Right lobe of liver (tissue), 6 donors: ENCODE results near the gene OR2G2. TPM values are rescaled to one million over a fixed set of nuclear protein-coding genes. Genes with fewer than 3 reads are reported as not detected.

Experiments
- ATAC-seq, 4 donors: fragments of 200-7000 bp; cut with Tn5 transposase; one replicate each; pipeline ENCODE4 v1.9.1; 2020; ENCODE audit warnings: mild to moderate bottlenecking in 4 of 4, moderate library complexity in 4 of 4
- DNase-seq, 3 donors: peaks; one replicate each; pipeline ENCODE4 v3.0.0-alpha.2; 2020
- H3K27ac ChIP-seq, 3 donors: fragments of 200-600 bp; one replicate each; pipeline ENCODE4 v1.8.0; 2022
- H3K27me3 ChIP-seq, 2 donors: fragments of 200-600 bp; one replicate each; pipeline ENCODE4 v1.8.0; 2022
- H3K36me3 ChIP-seq, 4 donors: fragments of 200-600 bp; sonication (generic) in 1 of 4; one replicate each; pipeline versions ENCODE4 v1.5.1 to v1.8.0; 2017 to 2022; ENCODE audit warnings: control low read depth in 1 of 4
- H3K4me1 ChIP-seq, 4 donors: fragments of 200-600 bp; sonication (generic) in 1 of 4; one replicate each; pipeline versions ENCODE4 v1.5.1 to v1.8.0; 2017 to 2022; ENCODE audit warnings: control low read depth in 1 of 4
- H3K4me3 ChIP-seq, 3 donors: fragments of 200-600 bp; one replicate each; pipeline ENCODE4 v1.8.0; 2022
- H3K9me3 ChIP-seq, 4 donors: fragments of 200-600 bp; sonication (generic) in 1 of 4; one replicate each; pipeline versions ENCODE4 v1.5.1 to v1.8.0; 2017 to 2022; ENCODE audit warnings: control low read depth in 1 of 4
- POLR2A ChIP-seq: fragments of 450-650 bp; IDR thresholded peaks from one replicate; pipeline ENCODE4 v1.6.1; 2017; ENCODE audit warnings: antibody characterized with exemption, mild to moderate bottlenecking
- WGBS: methylation state at CpG from one replicate; pipeline ENCODE4 v1.1.6; 2018; ENCODE audit warnings: low coverage, low lambda C conversion rate; ENCODE audit not compliant: insufficient coverage; ENCODE audit errors: missing lambda C conversion rate; 5-methylcytosine and 5-hydroxymethylcytosine counted together
- intact Hi-C, 2 donors: fragments of 100-400 bp; cut with DNase I; formaldehyde crosslinking; loops; one replicate each; pipeline versions ENCODE4 v1.11.2 to v1.14.1; 2022
- total RNA-seq, 6 experiments: library from RNA; depleted of rRNA in 2 of 6; stranded (reverse); fragments of >200 nt in 2 of 6; fragmentation: NEBNext Ultra II Directional in 3 of 6; extraction: Animal tissue kit (Norgen Biotek cat#: 25700) in 3 of 6; gene quantifications; one replicate each; pipeline versions ENCODE4 v1.1.0 to v1.2.4, GENCODE V29; 2016 to 2023
- TF ChIP-seq, protein P1 (sequence below), 4 donors: fragments of 200-600 bp in 3 of 4; fragments of 450-650 bp in 1 of 4; IDR thresholded peaks; one replicate each; pipeline versions ENCODE4 v1.5.1 to v1.8.0; 2016 to 2022; ENCODE audit warnings: antibody characterized with exemption in 4 of 4, mild to moderate bottlenecking in 2 of 4
- donor health status: DM: no; HTN: yes; CAD: no.
- donor health status: DM: no; HTN: no; CAD: no.
- donor health status: DM: no; HTN: no; CAD: no.
- donor health status: DM: no; HTN: yes; CAD: no.
- donor health status: DM: no; HTN: yes; CAD: no.

Gene OR2G2
- total RNA-seq, 6 experiments from 2014 or later = not detected

DNA sequence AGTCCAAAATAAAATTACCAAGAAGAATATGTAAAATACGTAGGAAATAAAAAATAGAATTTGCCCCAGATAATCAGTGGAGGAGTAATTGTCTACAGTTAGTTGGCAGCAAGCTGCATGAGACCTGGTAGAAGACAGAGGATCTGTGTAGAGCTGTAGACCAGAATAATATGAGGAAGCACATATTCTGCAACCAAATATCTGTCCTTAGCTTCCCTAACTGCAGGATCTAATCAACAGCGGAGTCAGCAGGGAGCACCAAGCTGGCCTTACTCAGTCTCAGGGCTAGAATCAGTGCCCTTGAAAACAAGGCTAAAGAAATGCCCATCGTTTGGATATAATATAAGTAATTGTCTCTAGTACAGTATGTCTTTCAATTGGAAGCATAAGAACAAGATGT lies 45.3 kb upstream of the OR2G2 start:
- intact Hi-C loops = no loop called here
- Histone ChIP-seq H3K4me1 (no peaks in the 10 kb centered on the region), H3K4me3 (no peak overlapping the region), H3K9me3 (no peaks in the 10 kb centered on the region), H3K36me3 (no peaks in the 10 kb centered on the region), H3K27ac (no peak overlapping the region), H3K27me3 (no peaks in the 10 kb centered on the region)
- WGBS = 22% methylated on average over 3 of the region's 3 CpGs
- DNase-seq = no peak
- ATAC-seq = no peak
- TF ChIP-seq, protein P1, sequence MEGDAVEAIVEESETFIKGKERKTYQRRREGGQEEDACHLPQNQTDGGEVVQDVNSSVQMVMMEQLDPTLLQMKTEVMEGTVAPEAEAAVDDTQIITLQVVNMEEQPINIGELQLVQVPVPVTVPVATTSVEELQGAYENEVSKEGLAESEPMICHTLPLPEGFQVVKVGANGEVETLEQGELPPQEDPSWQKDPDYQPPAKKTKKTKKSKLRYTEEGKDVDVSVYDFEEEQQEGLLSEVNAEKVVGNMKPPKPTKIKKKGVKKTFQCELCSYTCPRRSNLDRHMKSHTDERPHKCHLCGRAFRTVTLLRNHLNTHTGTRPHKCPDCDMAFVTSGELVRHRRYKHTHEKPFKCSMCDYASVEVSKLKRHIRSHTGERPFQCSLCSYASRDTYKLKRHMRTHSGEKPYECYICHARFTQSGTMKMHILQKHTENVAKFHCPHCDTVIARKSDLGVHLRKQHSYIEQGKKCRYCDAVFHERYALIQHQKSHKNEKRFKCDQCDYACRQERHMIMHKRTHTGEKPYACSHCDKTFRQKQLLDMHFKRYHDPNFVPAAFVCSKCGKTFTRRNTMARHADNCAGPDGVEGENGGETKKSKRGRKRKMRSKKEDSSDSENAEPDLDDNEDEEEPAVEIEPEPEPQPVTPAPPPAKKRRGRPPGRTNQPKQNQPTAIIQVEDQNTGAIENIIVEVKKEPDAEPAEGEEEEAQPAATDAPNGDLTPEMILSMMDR (IDR thresholded peaks at IDR 0.05) = no peak
- TF ChIP-seq POLR2A = no peak

DNA sequence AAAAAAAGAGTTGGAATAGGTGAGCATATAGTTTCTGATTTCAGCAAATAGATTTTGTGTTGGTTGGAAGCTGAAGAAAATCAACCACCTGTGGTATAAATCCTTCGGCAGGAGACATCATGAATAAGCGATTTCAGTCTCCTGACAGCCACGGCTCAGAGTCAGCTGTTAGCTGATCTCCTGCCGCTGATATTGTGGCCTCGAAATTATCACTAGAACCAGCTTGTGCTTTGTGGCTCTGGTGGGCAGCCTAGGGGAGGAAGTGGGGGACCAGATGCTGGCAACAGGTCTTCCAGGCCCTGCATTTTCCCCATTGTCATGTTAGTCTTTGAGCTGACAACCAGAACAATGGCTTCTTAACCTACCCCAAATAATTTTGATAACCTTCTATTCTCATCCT lies 40.1 kb upstream of the OR2G2 start:
- DNase-seq (no peak), ATAC-seq (no peak)
- intact Hi-C loops = no loop called here
- H3K27me3 ChIP-seq = no peaks in the 10 kb centered on the region
- no peaks in the 10 kb centered on the region for H3K4me1 ChIP-seq
- TF ChIP-seq POLR2A = no peak
- TF ChIP-seq, protein P1 (IDR thresholded peaks at IDR 0.05) = no peak
- H3K36me3 ChIP-seq = no peaks in the 10 kb centered on the region
- 37% methylated on average over 4 of the region's 5 CpGs for WGBS
- no peak overlapping the region for H3K27ac ChIP-seq
- H3K4me3 ChIP-seq = no peak overlapping the region
- H3K9me3 ChIP-seq = no peaks in the 10 kb centered on the region

DNA sequence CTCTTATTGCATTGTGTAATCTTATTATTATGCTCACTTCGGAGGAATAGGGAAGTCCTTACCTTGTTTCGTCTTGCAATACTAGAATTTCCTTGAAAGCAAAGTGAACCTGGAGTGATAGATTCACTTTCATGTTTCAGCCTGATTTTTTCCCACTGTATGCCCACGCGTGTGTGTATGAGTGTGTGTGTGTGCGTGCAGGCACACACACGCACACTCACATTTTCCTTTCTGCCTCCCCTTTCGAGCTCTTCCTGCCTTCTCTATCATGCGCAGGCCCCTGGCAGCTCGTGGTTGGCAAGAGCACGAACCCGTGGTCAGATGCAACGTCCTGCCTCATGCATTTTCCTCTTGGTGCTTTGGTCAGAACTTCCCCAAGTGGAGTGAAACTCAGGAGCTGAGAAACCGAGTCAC lies 39.4 kb upstream of the OR2G2 start, which contains the start of gene GCSAML:
GCSAML (plus strand) TSS at position 366 of the 414 bp plus-strand sequence. CDS start 58 bp downstream, outside the sequence.
- intact Hi-C loops = no loop called here
- Histone ChIP-seq H3K9me3 (no peaks in the 10 kb centered on the region), H3K4me1 (no peaks in the 10 kb centered on the region), H3K27ac (no peak within 1 kb of the TSS), H3K27me3 (no peaks in the 10 kb centered on the region), H3K36me3 (no peaks in the 10 kb centered on the region), H3K4me3 (no peak within 1 kb of the TSS)
- 44% methylated on average over 13 of the region's 13 CpGs for WGBS
- TF ChIP-seq, protein P1 (IDR thresholded peaks at IDR 0.05) = no peak
- no peak for TF ChIP-seq POLR2A
- no peak for ATAC-seq
- no peak for DNase-seq

DNA sequence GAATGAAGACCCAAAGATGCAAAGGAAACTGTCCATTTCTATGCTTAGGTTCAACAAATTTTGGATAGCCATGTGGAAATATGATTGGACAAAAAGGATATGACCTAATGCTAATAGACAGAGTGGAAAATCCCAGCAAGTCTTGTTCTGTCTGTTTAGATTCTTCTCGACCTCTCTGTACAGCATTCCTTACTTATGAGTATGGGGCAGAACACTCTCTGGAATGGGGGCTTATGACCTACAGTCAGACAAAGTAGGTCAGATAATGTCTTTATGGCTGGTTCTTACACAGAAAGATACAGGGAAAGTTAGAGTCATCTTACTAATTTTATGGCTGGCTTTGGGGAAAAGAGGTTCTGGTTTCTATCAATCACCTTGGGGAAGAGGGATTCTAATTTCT lies 36.4 kb upstream of the OR2G2 start:
- H3K4me3 ChIP-seq = no peak overlapping the region

More for the DNA sequence above, 36.4 kb upstream of the OR2G2 start:
- DNase-seq (no peak), ATAC-seq (peak in 1 of 4 donors; percentile 18)
- H3K27me3 ChIP-seq = no peaks in the 10 kb centered on the region
- TF ChIP-seq, protein P1 (IDR thresholded peaks at IDR 0.05) = no peak
- no peak for TF ChIP-seq POLR2A
- H3K4me1 ChIP-seq = no peaks in the 10 kb centered on the region
- no peak overlapping the region for H3K27ac ChIP-seq
- WGBS = 23% methylated on average over 1 of the region's 1 CpG
- no peaks in the 10 kb centered on the region for H3K9me3 ChIP-seq
- intact Hi-C loops = no loop called here
- no peaks in the 10 kb centered on the region for H3K36me3 ChIP-seq
